Measurements from ENCODE around the gene RNF130. TPM values are rescaled to one million over a fixed set of nuclear protein-coding genes. Genes with fewer than 3 reads are reported as not detected.

RNF130 gene
- polyA plus RNA-seq, 1 experiment, result 32.7 TPM

DNA sequence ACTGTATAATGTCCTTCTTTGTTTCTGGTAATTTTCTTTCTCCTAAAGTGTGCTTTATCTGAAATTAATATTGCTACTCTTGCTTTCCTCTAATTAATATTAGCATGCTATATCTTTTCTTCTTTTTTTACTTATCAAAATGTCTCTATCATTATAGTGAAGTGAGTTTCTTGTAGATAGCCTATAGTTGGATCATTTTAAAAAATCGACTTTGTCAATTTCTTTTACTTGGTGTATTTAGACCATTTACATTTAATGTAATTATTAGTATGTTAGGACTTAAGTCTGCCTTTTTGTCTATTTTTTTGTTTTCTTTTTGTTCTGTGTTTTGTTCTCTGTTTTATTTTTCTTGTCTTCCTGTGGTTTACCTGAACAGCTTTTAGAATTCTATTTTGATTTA, 35.4 kb upstream of the RNF130 start:
- Histone ChIP-seq H3K36me3 (ENCODE audit: control insufficient read depth, insufficient read depth, low read length) (no peaks in the 10 kb centered on the region), H3K27me3 (ENCODE audit: control insufficient read depth, insufficient read depth, low read length) (no peaks in the 10 kb centered on the region), H3K4me3 (ENCODE audit: low read depth, low read length) (no peak overlapping the region)
- TF ChIP-seq, protein P1, sequence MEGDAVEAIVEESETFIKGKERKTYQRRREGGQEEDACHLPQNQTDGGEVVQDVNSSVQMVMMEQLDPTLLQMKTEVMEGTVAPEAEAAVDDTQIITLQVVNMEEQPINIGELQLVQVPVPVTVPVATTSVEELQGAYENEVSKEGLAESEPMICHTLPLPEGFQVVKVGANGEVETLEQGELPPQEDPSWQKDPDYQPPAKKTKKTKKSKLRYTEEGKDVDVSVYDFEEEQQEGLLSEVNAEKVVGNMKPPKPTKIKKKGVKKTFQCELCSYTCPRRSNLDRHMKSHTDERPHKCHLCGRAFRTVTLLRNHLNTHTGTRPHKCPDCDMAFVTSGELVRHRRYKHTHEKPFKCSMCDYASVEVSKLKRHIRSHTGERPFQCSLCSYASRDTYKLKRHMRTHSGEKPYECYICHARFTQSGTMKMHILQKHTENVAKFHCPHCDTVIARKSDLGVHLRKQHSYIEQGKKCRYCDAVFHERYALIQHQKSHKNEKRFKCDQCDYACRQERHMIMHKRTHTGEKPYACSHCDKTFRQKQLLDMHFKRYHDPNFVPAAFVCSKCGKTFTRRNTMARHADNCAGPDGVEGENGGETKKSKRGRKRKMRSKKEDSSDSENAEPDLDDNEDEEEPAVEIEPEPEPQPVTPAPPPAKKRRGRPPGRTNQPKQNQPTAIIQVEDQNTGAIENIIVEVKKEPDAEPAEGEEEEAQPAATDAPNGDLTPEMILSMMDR (IDR thresholded peaks at IDR 0.05; ENCODE audit: insufficient read depth, low read depth, low read length), result no peak
- no peak for DNase-seq (ENCODE audit: low read depth)
- ChIA-PET CTCF (no interaction called here), POLR2A (no interaction called here)

DNA sequence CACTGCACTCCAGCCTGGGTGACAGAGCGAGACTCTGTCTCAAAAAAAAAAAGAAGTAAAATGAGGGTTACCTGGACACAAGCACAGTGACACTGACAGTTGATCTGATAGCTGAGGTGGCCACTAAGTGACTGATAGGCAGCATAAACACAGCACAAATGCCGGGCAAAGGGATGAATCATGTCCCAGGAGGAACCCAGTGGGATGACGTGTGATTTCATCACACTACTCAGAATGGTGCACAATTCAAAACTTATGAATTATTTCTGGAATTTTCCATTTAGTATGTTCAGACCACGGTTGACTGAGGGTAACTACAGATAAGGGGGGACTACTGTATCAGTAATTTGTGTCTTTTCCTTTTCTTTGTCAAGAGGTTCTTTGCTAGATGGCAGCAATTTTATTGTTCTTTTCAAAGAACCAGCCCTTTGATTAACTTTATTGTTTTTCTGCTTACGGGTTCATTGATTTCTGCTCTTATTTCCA, 34.3 kb upstream of the RNF130 start:
- TF ChIP-seq, protein P1 (IDR thresholded peaks at IDR 0.05; ENCODE audit: insufficient read depth, low read depth, low read length), result no peak
- no peaks in the 10 kb centered on the region for H3K27me3 ChIP-seq (ENCODE audit: control insufficient read depth, insufficient read depth, low read length)
- DNase-seq (ENCODE audit: low read depth), result no peak
- CTCF ChIA-PET, result no interaction called here
- POLR2A ChIA-PET, result no interaction called here
- no peaks in the 10 kb centered on the region for H3K36me3 ChIP-seq (ENCODE audit: control insufficient read depth, insufficient read depth, low read length)
- H3K4me3 ChIP-seq (ENCODE audit: low read depth, low read length), result no peak overlapping the region

DNA sequence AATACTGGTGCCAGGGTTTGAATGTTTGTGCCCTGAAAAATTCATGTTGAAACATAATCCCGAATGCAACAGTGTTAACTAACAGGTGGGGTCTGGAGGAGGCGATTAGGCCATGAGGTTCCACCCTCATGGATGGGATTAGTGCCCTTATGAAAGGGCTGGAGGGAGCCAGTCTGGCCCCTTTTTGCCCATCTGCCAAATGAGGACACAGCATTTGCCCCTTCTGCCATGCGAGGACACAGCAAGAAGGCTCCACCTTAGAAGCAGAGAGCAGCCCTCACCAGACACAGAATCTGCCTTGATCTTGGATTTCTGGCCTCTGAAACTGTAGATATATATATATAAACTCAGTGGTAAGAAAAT, 32.6 kb upstream of the RNF130 start:
- ChIA-PET CTCF (no interaction called here), POLR2A (no interaction called here)
- TF ChIP-seq, protein P1 (IDR thresholded peaks at IDR 0.05; ENCODE audit: insufficient read depth, low read depth, low read length), result no peak
- Histone ChIP-seq H3K36me3 (ENCODE audit: control insufficient read depth, insufficient read depth, low read length) (no peaks in the 10 kb centered on the region), H3K4me3 (ENCODE audit: low read depth, low read length) (no peak overlapping the region), H3K27me3 (ENCODE audit: control insufficient read depth, insufficient read depth, low read length) (no peaks in the 10 kb centered on the region)
- DNase-seq (ENCODE audit: low read depth), result no peak

DNA sequence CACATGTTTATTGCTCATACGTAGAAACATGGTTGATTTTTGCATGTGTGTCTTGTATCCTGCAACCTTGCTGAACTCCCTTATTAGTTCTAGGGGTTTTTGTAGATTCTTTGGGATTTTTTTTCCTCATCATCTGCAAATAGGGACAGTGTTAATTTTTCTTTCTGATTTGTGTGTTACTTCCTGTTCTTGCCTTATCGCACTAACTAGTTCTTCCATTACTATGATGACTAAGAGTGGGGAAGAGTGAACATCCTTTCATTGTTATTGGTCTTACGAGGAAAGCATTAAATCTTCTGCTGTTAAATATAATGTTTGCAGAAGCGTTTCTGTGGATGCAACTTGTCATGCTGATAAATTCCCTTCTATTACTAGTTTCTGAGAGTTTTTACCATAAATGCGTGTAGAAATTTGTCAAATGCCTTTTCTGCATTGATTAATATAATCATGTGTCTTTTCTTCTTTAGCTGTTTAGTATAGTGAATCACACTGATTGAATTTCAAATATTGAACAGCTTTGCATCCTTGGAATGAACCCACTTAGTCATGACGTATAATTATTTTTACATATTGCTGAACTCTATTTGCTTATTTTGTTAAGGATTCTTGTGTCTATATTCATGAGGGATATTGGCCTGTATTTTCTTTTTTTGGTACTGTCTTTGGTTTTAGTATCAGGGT, 32.1 kb upstream of the RNF130 start:
- no peaks in the 10 kb centered on the region for H3K36me3 ChIP-seq (ENCODE audit: control insufficient read depth, insufficient read depth, low read length)
- ChIA-PET CTCF (no interaction called here), POLR2A (no interaction called here)
- TF ChIP-seq, protein P1 (IDR thresholded peaks at IDR 0.05; ENCODE audit: insufficient read depth, low read depth, low read length), result no peak
- no peaks in the 10 kb centered on the region for H3K27me3 ChIP-seq (ENCODE audit: control insufficient read depth, insufficient read depth, low read length)
- DNase-seq (ENCODE audit: low read depth), result no peak
- no peak overlapping the region for H3K4me3 ChIP-seq (ENCODE audit: low read depth, low read length)

DNA sequence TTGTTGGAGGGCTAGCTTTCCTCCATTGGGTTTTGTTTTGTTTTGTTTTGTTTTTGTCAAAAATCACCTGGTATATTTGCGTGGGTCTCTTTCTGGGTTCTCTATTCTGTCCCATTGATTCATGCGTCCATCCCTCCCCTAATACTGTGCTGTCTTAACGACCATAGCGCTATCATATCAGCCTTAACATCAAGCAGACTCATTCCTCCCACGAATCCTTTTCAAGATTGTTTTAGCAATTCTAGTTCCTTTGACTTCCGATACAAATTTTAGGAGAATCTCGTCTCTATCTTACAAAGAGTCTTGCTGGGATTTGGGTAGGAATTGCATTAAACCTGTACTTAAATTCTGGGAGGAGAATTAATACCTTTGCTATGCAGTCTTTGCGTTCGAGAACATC, 31.1 kb upstream of the RNF130 start:
- H3K4me3 ChIP-seq (ENCODE audit: low read depth, low read length), result no peak overlapping the region
- no peaks in the 10 kb centered on the region for H3K36me3 ChIP-seq (ENCODE audit: control insufficient read depth, insufficient read depth, low read length)
- ChIA-PET POLR2A (no interaction called here), CTCF (no interaction called here)
- DNase-seq (ENCODE audit: low read depth), result no peak
- H3K27me3 ChIP-seq (ENCODE audit: control insufficient read depth, insufficient read depth, low read length), result no peaks in the 10 kb centered on the region
- TF ChIP-seq, protein P1 (IDR thresholded peaks at IDR 0.05; ENCODE audit: insufficient read depth, low read depth, low read length), result no peak
